ENCODE results near the gene CNTLN. TPM values are rescaled to one million over a fixed set of nuclear protein-coding genes. Genes with fewer than 3 reads are reported as not detected.

Gene CNTLN
- total RNA-seq, 1 donor from 2014 or later: 7.8 TPM

DNA sequence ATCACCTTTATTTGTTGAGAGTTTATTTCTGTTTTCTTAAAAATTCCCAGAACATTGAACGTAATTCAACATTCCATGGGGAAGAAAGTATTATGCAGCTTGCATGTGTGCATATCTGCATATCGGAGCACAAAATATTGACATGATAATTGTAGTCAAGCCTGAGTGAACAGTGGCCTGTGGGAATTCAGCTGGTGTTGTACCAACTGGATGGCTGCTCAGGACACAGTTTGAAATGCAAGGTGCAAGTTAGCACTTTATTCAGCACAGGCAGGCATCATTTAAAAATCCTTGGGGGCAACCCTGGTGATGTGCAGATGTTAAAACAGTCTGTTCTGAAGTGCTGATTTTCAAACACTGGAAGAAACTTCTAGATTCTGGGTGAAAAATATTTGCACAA lies 82.4 kb downstream of the CNTLN start:
- TF ChIP-seq CTCF (IDR thresholded peaks at IDR 0.05): no peak
- no peak overlapping the region for H3K4me3 Mint-ChIP-seq (ENCODE audit: unreplicated experiment)

DNA sequence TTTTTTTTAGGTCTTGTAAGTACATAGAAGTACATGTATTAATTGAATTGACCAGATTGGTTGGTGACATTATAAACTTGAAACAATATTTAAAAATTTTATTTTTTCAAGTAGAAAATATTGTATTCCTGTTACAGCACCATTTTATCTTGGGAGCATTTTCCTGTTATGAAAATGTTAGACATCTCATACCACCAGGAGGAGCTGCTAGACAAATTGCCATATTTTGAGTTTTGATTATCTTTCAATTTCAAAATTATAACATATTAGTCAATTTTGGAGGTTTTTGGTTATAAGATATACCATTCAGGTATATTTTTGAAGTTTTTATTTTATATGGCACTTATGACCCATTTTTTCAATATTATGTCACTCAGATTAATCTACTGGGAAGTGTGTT lies 84.4 kb downstream of the CNTLN start:
- H3K4me1 Mint-ChIP-seq (ENCODE audit: low read depth): peaks cover 3% of the 10 kb centered on the region
- TF ChIP-seq CTCF (IDR thresholded peaks at IDR 0.05): peak; percentile 78
- H3K27me3 Mint-ChIP-seq (ENCODE audit: low read depth): no peaks in the 10 kb centered on the region
- peaks cover 7% of the 10 kb centered on the region for H3K9me3 Mint-ChIP-seq (ENCODE audit: low read depth)
- no peak for DNase-seq (ENCODE audit: low spot score)
- no peak overlapping the region for H3K4me3 Mint-ChIP-seq (ENCODE audit: unreplicated experiment)
- H3K27ac Mint-ChIP-seq (ENCODE audit: unreplicated experiment): no peak overlapping the region
- peaks cover 3% of the 10 kb centered on the region for H3K36me3 Mint-ChIP-seq (ENCODE audit: low read depth)

More for the DNA sequence above, 82.4 kb downstream of the CNTLN start:
- Mint-ChIP-seq H3K36me3 (ENCODE audit: low read depth) (peaks cover 9% of the 10 kb centered on the region), H3K4me1 (ENCODE audit: low read depth) (peaks cover 3% of the 10 kb centered on the region), H3K27ac (ENCODE audit: unreplicated experiment) (no peak overlapping the region), H3K9me3 (ENCODE audit: low read depth) (peaks cover 24% of the 10 kb centered on the region), H3K27me3 (ENCODE audit: low read depth) (no peaks in the 10 kb centered on the region)
- DNase-seq (ENCODE audit: low spot score): no peak

DNA sequence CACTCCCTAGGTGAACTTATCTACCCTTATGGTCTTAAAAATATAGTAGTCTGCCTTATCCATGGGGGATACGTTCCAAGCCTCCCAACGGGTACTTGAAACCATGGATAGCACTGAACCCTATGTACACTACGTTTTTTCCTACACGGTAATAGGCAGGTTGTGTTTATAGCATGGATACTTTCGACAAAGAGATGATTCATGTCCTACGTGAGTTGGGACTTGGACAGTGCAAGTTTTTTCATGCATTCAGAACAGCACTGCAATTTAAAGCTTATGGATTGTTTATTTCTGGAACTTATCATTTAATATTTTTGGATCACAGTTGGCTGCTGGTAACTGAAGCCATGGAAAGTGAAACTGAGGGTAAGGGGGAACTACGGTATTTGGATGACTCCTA lies 88.1 kb downstream of the CNTLN start:
- Mint-ChIP-seq H3K27me3 (ENCODE audit: low read depth) (no peaks in the 10 kb centered on the region), H3K4me3 (ENCODE audit: unreplicated experiment) (no peak overlapping the region), H3K36me3 (ENCODE audit: low read depth) (no peaks in the 10 kb centered on the region), H3K27ac (ENCODE audit: unreplicated experiment) (no peak overlapping the region), H3K9me3 (ENCODE audit: low read depth) (no peaks in the 10 kb centered on the region), H3K4me1 (ENCODE audit: low read depth) (no peaks in the 10 kb centered on the region)
- TF ChIP-seq CTCF (IDR thresholded peaks at IDR 0.05): no peak
- DNase-seq (ENCODE audit: low spot score): no peak

GRCh38 chr9:17225407-17225806 lies 90.6 kb downstream of the CNTLN start:
- Mint-ChIP-seq H3K27ac (ENCODE audit: unreplicated experiment) (no peak overlapping the region), H3K9me3 (ENCODE audit: low read depth) (no peaks in the 10 kb centered on the region), H3K4me3 (ENCODE audit: unreplicated experiment) (no peak overlapping the region), H3K4me1 (ENCODE audit: low read depth) (no peaks in the 10 kb centered on the region), H3K36me3 (ENCODE audit: low read depth) (no peaks in the 10 kb centered on the region), H3K27me3 (ENCODE audit: low read depth) (no peaks in the 10 kb centered on the region)
- DNase-seq (ENCODE audit: low spot score): no peak
- TF ChIP-seq CTCF (IDR thresholded peaks at IDR 0.05): no peak

DNA sequence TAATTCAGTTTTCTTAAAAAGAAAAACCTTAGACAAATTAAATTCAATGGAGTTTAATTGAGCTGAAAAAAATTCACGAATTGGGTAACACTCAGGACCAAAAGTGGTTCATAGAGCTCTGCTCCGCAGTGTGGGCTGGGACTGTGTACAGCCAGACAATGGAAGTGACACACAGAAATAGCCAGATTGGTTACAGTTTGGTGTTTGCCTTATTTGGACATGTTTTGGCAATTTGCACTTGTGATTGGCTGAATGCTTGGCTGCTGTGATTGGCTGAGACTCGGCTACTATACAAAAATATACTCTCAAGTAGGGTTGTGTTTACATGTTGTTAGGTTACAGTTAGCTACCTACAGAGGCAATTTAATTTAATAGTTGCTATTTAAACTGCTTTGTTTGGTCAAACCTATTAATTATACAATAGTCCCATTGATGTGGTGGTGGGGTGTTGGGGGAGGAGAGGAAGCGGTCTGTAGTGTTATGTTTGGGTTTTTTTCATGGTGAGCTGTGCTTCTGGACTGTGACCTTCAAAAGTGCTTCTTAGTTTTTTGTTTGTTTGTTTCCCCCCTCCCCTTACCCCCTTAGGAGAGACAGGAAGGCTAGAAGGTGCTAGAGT lies 95.2 kb downstream of the CNTLN start:
- Mint-ChIP-seq H3K36me3 (ENCODE audit: low read depth) (no peaks in the 10 kb centered on the region), H3K27ac (ENCODE audit: unreplicated experiment) (no peak overlapping the region), H3K4me1 (ENCODE audit: low read depth) (peaks cover 4% of the 10 kb centered on the region), H3K9me3 (ENCODE audit: low read depth) (no peaks in the 10 kb centered on the region), H3K4me3 (ENCODE audit: unreplicated experiment) (no peak overlapping the region), H3K27me3 (ENCODE audit: low read depth) (no peaks in the 10 kb centered on the region)
- DNase-seq (ENCODE audit: low spot score): no peak
- no peak for TF ChIP-seq CTCF (IDR thresholded peaks at IDR 0.05)
